GM12874 (cell line): ENCODE data around the gene ANKH.

Experiments
- CTCF ChIP-seq: IDR thresholded peaks from 2 replicates; pipeline ENCODE4 v1.5.1; 2011; ENCODE audit warnings: low read depth, mild to moderate bottlenecking, control low read depth, low read length, moderate library complexity; ENCODE audit not compliant: insufficient read depth

Gene ANKH

GRCh38 chr5:14748180-14748900, 123.2 kb downstream of the ANKH start:
- no peak for TF ChIP-seq CTCF

GRCh38 chr5:14745753-14746152, 125.8 kb downstream of the ANKH start:
- TF ChIP-seq CTCF, result no peak

GRCh38 chr5:14745188-14745563, 126.4 kb downstream of the ANKH start:
- TF ChIP-seq CTCF, result no peak

- TF ChIP-seq CTCF, result no peak
Observed at GRCh38 chr5:14744296-14745187, 127.0 kb downstream of the ANKH start.

GRCh38 chr5:14743601-14744295, 127.8 kb downstream of the ANKH start:
- no peak for TF ChIP-seq CTCF

GRCh38 chr5:14742498-14742897, 129.1 kb downstream of the ANKH start:
- TF ChIP-seq CTCF, result no peak
